ENCODE results near the gene ATF6.

The ATF6 gene

GRCh38 chr1:162013289-162013688 is 247.2 kb downstream of the ATF6 start:
- ATAC-seq (ENCODE audit: low read depth) (no peak), DNase-seq (ENCODE audit: low spot score) (no peak)
- no peaks in the 10 kb centered on the region for H3K9me3 ChIP-seq (ENCODE audit: severe bottlenecking)
- no peaks in the 10 kb centered on the region for H3K27me3 ChIP-seq (ENCODE audit: insufficient read depth, poor library complexity, severe bottlenecking)
- H3K27ac ChIP-seq (ENCODE audit: poor library complexity, severe bottlenecking), result no peak overlapping the region
- TF ChIP-seq, protein P1, sequence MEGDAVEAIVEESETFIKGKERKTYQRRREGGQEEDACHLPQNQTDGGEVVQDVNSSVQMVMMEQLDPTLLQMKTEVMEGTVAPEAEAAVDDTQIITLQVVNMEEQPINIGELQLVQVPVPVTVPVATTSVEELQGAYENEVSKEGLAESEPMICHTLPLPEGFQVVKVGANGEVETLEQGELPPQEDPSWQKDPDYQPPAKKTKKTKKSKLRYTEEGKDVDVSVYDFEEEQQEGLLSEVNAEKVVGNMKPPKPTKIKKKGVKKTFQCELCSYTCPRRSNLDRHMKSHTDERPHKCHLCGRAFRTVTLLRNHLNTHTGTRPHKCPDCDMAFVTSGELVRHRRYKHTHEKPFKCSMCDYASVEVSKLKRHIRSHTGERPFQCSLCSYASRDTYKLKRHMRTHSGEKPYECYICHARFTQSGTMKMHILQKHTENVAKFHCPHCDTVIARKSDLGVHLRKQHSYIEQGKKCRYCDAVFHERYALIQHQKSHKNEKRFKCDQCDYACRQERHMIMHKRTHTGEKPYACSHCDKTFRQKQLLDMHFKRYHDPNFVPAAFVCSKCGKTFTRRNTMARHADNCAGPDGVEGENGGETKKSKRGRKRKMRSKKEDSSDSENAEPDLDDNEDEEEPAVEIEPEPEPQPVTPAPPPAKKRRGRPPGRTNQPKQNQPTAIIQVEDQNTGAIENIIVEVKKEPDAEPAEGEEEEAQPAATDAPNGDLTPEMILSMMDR (IDR thresholded peaks at IDR 0.05; ENCODE audit: poor library complexity, severe bottlenecking), result no peak
- H3K4me1 ChIP-seq (ENCODE audit: insufficient read depth, poor library complexity, severe bottlenecking), result no peaks in the 10 kb centered on the region
- H3K36me3 ChIP-seq (ENCODE audit: low read depth), result no peaks in the 10 kb centered on the region
- H3K4me3 ChIP-seq (ENCODE audit: severe bottlenecking), result no peak overlapping the region

All from RWPE2 (cell line).